NCI-H774 (cell line): ENCODE results near the gene ZNF480.
A peak's percentile ranks its signal among the peaks of the same experiment; 100 is the strongest.
"Not testable (repeated sequence)": the region's sequence is repeated elsewhere in the genome, so short reads cannot be mapped to it uniquely, and the experiment has no call there.

Experiments used
- DNase-seq: peaks from one replicate; lab custom pipeline; 2025; lab: John Stamatoyannopoulos, UW

Gene ZNF480

DNA sequence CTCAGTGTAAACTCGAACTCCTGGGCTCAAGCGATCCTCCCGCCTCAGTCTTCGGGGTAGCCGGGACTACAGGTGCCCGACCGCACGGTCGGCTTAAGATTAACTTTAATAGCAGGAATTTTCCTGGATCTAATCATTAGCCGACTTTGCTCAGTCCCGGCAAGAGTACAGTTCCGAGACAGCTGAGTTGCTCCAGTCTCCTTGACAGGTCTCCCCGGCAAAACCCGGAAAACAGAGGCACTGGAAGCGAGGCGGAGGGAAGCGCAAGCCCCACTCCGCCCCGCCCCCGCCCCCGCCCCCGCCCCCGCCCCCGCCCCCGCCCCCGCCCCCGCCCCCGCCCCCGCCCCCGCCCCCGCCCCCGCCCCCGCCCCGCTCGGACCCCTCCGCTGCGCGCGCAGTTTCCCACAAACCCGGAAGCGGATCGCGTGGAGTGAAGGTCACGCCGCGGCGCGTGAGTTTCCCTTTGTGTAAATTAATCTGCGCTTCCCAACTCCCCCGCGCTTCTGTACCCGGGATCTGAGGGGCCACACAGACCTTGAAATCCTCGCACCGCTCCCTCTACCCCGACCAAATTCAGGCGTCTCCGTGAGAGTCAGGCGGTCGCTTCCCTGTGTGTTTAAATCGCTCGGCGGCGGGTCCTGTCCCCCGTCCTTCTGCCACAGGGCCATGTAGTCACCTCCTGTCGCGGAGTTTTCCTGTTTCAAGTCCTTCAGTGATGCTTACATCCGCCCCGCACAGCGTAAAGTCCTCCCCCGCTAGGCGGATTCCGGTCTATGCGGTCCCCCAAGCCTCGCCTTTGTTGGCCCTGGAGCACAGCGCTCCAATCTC is at the start of gene ZNF480:
Gene ZNF480, plus strand, starts transcription at position 397 of the 828 bp plus-strand sequence. CDS start 3,244 bp downstream, outside the sequence.
- peak; percentile 86 for DNase-seq

DNA sequence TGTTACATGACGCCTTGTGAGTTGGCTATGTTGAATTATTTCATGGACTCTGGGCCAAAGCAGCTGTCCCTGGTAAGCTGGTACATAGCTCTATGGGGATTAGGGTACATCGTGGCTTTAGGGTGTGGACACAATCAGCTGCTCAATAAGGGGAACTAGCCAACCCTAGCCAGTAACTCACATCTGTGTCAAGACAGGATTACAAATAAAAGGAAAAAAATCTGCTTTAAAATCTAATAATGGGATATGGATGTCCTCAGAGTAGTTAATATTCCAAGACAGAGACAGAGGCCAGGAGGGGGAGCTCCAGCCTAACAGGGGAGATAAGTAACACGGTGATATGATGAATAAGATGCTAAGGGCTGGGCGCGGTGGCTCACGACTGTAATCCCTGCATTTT is 48.7 kb upstream of the ZNF480 start:
- no peak for DNase-seq

DNA sequence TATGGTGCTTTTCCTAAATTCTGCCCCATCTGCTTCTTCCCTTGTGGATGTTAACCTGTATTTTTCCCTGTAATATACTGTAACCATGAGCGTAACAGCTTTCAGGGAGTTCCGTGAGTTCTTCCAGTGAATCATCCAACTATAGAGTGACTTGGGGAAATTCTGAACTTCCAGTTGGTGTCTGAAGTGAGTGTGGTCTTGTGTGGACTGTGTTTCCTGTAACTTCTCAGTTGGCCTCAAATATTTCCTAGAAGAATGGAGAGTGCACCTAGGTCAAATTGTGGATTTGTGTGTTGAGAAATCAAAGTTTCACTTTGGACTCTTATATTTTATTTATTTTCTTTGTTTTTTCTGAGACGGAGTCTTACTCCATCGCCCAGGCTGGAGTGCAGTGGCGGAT is 38.5 kb upstream of the ZNF480 start:
- DNase-seq, result no peak

DNA sequence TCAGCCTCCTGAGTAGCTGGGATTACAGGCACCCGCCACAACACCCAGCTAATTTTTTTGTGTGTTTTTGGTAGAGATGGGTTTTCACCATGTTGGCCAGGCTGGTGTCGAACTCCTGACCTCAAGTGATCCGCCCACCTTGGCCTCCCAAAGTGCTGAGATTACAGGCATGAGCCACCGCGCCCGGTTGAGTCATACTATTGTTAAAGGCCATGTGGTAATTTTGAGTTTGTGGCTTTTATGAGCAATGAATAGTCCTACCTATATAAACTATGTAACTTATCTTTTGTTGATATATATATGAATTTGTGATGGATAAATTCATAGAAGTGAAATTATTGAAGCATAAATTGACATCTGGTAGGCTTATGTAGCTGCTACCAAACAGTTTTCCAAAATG is 31.4 kb upstream of the ZNF480 start:
- not testable (repeated sequence) for DNase-seq

DNA sequence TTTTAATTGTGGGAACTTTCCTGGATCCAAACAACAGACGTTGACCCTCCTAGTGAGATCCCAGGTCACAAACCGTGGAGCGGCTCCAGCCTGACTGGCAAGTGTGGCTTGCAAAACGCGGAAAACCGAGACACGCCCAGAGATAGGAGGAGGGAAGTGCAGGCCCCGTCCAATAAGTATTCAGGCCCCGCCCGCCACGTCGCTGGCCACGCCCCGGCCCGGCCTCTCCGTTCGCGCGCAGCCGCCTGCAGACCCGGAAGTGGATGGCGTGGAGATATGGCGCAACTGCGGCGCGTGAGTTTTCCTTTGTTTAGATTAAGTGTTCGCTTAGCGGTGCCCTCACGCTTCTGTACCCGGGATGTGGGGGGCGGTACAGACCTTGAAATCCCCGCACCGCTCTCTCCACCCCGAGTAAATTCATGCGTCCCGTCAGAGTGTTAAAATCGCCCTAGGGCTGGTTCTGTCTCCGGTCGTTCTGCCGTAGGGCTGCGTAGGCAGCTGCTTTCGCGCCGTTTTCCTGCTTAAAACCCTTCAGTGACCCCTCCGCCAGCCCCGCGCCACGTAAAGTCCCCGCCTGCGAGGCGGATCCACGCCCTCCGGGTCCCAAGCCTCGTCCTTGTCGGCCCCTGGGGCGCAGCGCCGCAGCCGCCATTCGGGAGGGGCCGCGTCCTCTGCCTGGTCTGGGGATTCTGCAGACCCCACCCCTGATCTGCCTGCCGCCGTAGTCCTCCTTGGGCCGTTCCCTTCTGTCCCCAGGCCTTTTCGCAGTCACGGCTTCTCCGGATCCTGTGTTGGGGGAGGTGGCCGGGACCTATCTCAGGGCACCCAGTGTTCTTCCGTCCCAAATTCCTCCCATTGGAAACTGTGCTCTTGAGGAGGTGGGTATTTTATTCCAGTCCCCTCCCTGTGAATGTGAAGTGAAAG is 27.4 kb upstream of the ZNF480 start, which contains the start of gene ZNF766:
Gene ZNF766, plus strand, starts transcription at position 250 of the 924 bp plus-strand sequence. Its CDS starts 27 bp downstream, at position 277.
- peak; percentile 92 for DNase-seq

DNA sequence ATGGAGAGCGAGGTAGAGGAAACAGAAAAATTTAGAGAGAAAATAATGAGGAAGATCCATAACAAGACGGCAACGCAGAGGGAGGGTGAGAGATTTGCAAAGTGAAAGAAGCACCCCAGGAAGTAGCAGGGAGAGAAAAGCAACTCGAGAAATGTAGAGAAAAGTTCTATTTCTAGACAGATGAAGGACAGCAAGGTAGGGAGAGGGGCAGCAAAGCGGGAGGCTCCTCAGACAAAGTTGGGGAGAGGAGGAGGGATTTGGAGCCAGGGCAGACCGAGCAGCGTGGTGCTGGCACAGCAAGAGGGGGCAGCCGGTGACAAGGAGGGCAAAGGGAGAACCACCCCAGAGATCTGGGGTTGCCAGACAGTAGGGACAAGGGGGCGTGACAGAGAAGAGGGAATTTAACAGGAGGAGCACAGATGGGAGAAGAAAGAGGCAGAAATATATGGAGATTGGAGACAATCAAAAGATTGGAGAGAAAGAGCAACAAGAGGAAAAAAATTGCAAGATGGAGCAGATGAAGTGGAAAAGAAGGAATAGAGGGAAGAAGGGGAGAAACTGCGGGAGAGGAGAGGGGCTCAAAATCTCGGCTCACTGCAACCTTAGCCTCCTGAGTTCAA is 26.6 kb upstream of the ZNF480 start:
- DNase-seq, result no peak

DNA sequence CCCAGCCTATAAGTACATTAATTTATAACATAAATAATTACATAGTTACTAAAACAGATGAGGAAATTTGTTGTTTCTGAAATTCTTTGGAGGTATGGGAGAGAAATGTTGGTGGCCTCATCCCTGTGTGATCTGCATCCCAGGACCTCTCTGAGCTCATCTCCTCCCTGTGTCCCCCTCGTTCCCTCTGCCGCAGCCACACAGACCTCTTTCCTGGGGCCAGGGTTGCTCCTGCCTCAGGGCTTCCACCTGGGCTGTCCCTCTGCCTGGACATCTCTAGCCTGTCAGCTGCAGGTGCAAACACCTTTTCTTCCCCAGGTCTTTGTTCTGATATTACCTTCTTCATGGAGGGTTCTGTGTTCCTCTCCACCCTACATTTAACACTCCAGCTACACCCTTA is 23.7 kb upstream of the ZNF480 start:
- no peak for DNase-seq

DNA sequence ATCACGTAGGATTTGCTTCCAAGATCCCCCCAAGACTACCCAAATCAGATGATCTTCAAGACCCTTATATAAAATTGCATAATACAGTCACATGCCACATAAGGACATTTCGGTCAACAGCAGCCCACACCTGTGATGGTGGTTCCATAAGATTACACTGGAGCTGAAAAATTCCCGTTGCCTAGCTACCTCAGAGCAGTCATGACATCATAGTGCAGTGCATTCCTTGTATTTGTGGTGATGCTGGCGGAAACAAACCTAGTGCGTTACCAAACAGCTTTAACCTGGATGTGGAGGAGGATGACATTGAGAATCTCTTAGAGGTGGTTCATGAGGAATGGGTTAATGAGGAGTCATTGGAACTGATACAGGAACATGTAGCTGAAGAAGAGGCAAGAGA is 22.8 kb upstream of the ZNF480 start:
- DNase-seq, result no peak

DNA sequence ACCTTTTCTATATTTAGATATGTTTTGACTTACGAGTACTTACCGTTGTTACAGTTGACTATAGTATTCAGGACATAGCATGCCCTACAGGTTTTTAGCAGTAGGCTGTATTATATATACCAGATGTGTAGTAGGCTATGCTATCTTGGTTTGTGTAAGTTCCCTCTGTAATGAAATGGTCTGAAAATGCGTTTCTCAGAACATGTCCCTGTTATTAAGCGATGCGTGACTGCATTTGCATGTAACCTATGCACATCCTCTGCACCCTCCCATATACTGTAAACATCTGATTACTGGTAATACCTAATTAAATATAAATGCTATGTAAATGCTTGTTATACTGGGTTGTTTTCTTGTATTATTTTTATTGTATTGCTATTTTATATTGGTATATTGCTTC is 21.0 kb upstream of the ZNF480 start:
- no peak for DNase-seq

DNA sequence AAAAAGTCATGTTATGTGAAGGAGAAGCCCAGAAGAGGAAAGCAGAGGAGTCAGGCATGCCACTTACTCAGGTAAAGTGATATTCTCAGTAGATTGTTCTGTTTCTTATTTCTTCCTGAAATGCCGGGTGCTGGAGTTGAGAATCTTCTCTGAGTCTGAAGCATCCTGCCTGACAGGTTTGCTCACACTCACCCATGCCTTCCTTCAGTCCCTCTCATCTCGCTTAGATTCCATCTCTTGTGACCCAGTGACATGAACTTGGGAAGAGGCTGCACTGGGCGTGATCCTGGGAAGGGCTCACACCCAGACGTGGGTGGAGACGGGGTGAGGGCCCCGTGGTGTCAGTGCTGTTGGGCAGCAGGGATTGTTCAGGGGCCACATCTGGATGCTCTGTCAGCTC is 19.5 kb upstream of the ZNF480 start:
- no peak for DNase-seq

DNA sequence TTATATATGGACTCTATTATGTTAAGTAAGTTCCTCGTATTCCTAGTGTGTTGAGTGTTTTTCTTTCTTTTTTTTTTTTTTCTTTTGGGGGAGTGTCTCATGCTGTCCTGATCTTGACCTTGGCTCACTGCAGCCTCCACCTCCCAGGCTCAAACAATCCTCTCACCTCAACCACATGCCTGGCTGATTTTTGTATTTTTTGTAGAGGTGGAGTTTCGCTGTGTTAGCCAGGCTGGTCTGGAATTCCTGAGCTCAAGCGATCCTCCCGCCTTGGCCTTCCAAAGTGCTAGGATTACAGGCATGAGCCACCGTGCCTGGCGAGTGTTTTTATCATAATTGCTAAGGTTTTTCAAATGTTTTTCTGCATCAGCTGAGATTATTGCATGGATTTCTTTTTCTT is 10.7 kb upstream of the ZNF480 start:
- DNase-seq, result no peak

DNA sequence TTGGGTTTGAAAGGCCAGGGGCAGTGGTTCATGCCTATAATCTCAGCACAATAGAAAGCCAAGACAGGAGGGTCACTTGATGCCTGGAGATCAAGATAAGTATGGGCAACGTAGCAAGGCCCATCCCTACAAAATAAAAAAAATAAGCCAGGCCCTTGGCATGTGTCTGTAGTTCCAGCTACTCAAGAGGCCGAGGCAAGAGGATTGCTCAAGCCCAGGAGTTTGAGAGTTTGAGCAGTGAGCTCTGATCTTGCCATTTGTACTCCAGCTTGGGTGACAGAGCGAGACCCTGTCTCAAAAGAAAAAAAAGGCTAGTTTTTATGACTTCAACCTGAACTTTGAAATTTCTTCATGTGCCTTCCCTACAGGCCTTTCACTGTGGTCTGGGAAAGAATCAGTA is 5.2 kb upstream of the ZNF480 start:
- no peak for DNase-seq

DNA sequence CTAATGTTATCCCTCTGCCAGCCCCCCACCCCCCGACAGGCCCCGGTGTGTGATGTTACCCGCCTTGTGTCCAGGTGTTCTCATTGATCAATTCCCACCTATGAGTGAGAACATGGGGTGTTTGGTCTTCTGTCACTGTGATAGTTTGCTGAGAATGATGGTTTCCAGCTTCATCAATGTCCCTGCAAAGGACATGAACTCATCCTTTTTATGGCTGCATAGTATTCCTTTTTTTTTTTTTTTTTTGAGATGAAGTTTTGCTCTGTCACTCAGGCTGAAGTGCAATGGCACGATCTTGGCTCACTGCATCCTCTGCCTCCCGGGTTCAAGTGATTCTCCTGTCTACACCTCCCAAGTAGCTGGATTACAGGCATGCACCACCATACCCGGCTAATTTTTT is 4.0 kb upstream of the ZNF480 start:
- not testable (repeated sequence) for DNase-seq

DNA sequence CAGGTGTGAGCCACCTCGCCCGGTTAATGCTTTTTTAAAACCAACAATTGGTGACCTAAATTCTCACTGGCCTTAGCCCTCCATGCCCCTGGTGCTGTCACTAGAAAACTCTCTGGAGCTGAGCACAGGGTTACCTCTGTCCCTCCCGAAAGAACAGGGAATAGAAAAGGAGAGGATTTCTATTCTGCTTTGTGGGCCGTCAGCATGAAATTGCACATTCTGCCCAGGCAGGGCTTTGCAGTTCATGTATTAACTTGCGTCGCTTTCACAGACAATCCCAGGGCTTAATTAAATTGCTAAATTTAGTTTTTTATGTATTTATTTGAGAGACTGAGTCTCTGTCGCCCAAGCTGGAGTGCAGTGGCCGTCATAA is 583 bp upstream of the ZNF480 start:
- DNase-seq, result no peak

DNA sequence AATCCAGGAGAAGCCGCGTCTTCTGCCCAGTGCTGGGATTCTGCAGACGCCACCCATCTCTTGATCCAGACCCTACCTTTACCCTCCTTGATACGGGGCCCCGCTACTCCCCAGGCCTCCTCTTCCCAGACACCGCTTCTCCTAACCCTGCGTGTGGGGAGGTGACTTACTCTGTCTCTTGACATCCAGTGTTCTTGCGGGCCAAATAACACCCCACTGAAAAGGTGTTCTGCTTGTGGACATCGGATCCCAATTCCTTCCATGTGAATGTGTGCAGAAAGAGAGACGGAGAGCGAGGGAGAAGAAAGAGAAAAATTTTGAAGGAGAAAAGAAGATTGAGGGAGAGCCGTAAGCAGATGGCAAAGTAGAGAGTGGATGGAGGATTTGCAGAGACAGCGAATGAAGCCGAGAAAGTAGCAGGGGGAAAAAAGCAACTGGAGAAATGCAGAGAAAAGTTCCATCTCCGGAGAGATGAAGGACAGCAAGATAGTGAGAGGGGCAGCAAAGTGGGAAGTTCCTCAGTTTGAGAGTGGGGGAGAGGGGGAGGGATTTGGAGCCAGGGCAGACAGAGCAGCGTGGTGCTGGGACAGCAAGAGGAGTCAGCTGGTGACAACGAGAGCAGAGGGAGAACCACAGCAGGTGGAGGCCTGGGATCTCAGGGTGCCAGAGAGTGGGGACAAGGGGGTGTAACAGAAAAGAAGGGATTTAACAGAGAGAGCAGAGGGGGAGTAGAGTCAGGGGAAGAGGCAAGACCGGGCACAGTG is 814 bp downstream of the ZNF480 start:
- no peak for DNase-seq

DNA sequence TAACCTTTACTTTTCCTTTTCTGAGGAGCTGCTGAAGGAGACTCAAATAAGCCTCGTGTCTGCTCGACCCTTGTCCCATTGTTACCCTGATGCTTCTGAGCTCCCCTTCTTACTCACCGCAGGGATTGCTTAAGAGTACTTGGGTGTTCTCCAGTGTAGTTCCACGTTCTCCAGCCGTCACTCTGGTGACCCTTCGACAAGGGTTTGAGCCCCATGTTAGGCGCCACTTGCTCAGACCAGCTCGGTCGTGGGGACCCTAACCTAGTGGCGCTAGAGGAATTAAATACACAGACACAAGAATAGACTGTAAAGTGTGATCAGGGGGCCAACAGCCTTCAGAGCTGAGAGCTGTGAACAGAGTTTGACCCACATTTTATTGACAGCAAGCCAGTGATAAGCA is 10.3 kb downstream of the ZNF480 start:
- no peak for DNase-seq

DNA sequence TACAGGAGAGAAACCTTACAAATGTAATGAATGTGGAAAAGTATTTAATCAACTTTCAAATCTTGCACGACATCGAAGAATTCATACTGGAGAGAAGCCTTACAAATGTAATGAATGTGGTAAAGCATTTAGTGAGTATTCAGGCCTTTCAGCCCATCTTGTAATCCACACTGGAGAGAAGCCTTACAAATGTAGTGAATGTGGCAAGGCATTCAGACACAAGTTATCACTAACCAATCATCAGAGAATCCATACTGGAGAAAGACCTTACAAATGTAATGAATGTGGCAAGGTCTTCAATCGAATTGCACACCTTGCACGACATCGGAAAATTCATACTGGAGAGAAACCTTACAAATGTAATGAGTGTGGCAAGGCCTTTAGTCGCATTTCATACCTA is 25.5 kb downstream of the ZNF480 start:
- DNase-seq, result no peak

DNA sequence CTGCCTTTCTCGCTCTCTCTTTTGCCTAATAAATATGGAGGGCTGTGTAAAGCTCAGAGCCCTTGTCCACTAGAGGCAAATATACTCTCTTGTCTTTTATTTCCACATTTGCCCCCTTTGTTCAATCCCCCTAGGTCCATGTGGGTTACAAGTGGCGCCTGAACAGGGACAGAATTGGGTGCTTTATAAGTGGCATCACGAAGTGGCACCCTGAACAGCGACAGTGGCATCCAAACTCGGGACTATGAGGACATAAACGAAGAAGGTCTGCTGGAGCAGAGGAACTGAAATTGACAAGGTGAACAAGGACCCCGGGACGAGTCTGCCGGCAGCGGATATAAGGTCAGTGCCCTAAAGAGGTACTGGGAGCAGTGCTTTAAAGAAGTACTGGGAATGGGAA is 34.8 kb downstream of the ZNF480 start:
- DNase-seq, result no peak

DNA sequence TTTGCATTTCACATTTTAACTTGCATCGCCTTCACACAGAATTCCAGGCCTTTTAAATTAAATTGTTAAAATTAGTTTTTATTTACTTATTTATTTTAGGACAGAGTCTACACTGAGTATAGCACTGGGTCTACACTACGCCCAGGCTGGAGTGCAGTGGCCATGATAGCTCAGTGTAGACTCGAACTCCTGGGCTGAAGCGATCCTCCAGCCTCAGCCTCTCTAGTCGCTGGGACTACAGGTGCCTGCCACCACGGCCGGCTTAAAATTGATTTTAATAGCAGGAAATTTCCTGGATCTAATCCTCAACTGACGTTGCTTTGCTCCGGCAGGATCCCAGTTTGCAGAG is 38.8 kb downstream of the ZNF480 start:
- no peak for DNase-seq

DNA sequence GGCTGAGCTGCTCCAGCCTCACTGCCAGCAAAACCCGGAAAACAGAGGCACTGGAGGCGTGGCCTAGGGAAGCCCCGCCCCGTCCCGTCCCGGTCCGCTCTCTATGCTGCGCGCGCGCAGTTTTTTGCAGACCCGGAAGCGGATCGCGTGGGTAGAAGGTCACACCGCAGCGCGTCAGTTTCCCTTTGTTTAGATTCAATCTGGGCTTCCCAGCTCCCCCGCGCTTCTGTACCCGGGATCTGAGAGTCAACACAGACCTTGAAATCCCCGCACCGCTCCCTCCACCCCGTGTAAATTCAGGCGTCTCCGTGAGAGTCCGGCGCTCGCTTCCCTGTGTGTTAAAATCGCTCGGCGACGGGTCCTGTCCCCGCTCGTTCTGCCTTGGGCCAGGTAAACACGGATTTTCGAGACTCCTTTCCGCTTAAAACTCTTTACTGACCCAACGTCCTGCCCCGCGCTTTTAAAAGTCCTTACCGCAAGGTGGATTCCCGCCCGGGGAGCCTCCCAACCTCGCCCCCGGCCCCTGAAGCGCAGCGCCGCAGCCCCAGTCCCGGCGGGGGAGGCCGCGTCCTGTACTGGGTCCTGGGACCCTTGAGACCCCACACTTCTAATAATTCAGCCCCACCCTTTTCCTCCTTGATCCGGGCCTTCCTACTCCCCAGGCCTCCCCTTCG is 39.3 kb downstream of the ZNF480 start, which contains the start of gene ZNF610:
Gene ZNF610, plus strand, starts transcription at position 127 of the 674 bp plus-strand sequence. CDS start 12,930 bp downstream, outside the sequence.
- DNase-seq, result peak; percentile 85

DNA sequence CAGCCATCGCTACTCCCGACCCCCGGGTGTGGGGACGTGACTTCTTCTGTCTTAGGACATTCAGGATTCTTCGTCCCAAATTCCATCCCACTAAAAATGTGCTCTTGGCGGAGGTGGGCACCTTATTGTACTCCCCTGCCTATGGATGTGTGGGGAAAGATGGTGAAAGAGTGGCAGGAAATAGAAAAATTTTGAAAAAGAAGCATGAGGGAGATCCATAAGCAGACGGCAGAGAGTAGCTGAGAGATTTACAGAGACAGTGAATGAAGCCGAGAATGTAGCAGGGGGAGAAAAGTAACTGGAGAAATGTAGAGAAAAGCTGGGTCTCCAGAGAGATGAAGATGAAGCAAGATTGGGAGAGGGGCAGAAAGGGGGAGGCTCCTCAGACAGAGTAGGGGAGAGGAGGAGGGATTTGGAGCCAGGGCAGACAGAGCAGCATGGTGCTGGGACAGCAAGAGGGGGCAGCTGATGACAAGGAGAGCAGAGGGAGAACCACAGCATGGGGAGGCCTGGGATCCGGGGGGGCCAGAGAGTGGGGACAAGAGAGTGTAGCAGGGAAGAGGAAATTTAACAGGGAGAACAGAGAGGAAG is 39.9 kb downstream of the ZNF480 start:
- DNase-seq, result no peak
